Brain pericyte (primary cell): ENCODE data around the gene GSAP.
"Not testable (repeated sequence)": the region's sequence is repeated elsewhere in the genome, so short reads cannot be mapped to it uniquely, and the experiment has no call there.

Experiments
- DNase-seq: peaks from one replicate; pipeline ENCODE4 v3.0.0-alpha.2; 2012; ENCODE audit warnings: low read depth, low spot score

Gene GSAP

GRCh38 chr7:77284616-77285015 lies 131.5 kb downstream of the GSAP start:
- DNase-seq, result no peak

- no peak for DNase-seq
Observed at GRCh38 chr7:77284005-77284404, 132.1 kb downstream of the GSAP start.

- no peak for DNase-seq
Observed at GRCh38 chr7:77282897-77283296, 133.3 kb downstream of the GSAP start.

- no peak for DNase-seq
Observed at GRCh38 chr7:77281780-77282478, 134.2 kb downstream of the GSAP start.

GRCh38 chr7:77276120-77276519 lies 140.0 kb downstream of the GSAP start:
- no peak for DNase-seq

- DNase-seq, result not testable (repeated sequence)
Observed at GRCh38 chr7:77275663-77276062, 140.5 kb downstream of the GSAP start.

- DNase-seq, result no peak
Observed at GRCh38 chr7:77271766-77272165, 144.4 kb downstream of the GSAP start.

GRCh38 chr7:77270094-77270480 lies 146.1 kb downstream of the GSAP start:
- no peak for DNase-seq

GRCh38 chr7:77269360-77270093 lies 146.6 kb downstream of the GSAP start:
- DNase-seq, result no peak

- no peak for DNase-seq
Observed at GRCh38 chr7:77266291-77266794, 149.8 kb downstream of the GSAP start.

- DNase-seq, result no peak
Observed at GRCh38 chr7:77265666-77266065, 150.5 kb downstream of the GSAP start.

- DNase-seq, result no peak
Observed at GRCh38 chr7:77262316-77262715, 153.8 kb downstream of the GSAP start.
